ENCODE results near the gene TBC1D1.

- TF ChIP-seq CTCF (IDR thresholded peaks at IDR 0.05 in 8 of 11, conservative IDR thresholded peaks at IDR 0.05 in 3 of 11), result no peak
- TF ChIP-seq POLR2A (IDR thresholded peaks at IDR 0.05), result no peak
Observed at GRCh38 chr4:38092701-38093100, 201.8 kb downstream of the TBC1D1 start.

Data from spleen (tissue), 7 donors.